Activated CD4-positive, alpha-beta T cell treated with anti-CD3 and anti-CD28 coated beads, Interleukin-2, amount 50 U/mL, for 24 hours (primary cell): ENCODE results near the gene MYO3A.

ENCODE experiments used
- DNase-seq, 2 donors: peaks; one replicate each; pipeline ENCODE4 v3.0.0-alpha.2; 2020; ENCODE audit warnings: low read depth in 1 of 2, low spot score in 1 of 2

MYO3A gene, protein sequence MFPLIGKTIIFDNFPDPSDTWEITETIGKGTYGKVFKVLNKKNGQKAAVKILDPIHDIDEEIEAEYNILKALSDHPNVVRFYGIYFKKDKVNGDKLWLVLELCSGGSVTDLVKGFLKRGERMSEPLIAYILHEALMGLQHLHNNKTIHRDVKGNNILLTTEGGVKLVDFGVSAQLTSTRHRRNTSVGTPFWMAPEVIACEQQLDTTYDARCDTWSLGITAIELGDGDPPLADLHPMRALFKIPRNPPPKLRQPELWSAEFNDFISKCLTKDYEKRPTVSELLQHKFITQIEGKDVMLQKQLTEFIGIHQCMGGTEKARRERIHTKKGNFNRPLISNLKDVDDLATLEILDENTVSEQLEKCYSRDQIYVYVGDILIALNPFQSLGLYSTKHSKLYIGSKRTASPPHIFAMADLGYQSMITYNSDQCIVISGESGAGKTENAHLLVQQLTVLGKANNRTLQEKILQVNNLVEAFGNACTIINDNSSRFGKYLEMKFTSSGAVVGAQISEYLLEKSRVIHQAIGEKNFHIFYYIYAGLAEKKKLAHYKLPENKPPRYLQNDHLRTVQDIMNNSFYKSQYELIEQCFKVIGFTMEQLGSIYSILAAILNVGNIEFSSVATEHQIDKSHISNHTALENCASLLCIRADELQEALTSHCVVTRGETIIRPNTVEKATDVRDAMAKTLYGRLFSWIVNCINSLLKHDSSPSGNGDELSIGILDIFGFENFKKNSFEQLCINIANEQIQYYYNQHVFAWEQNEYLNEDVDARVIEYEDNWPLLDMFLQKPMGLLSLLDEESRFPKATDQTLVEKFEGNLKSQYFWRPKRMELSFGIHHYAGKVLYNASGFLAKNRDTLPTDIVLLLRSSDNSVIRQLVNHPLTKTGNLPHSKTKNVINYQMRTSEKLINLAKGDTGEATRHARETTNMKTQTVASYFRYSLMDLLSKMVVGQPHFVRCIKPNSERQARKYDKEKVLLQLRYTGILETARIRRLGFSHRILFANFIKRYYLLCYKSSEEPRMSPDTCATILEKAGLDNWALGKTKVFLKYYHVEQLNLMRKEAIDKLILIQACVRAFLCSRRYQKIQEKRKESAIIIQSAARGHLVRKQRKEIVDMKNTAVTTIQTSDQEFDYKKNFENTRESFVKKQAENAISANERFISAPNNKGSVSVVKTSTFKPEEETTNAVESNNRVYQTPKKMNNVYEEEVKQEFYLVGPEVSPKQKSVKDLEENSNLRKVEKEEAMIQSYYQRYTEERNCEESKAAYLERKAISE (N-terminal part only)

DNA sequence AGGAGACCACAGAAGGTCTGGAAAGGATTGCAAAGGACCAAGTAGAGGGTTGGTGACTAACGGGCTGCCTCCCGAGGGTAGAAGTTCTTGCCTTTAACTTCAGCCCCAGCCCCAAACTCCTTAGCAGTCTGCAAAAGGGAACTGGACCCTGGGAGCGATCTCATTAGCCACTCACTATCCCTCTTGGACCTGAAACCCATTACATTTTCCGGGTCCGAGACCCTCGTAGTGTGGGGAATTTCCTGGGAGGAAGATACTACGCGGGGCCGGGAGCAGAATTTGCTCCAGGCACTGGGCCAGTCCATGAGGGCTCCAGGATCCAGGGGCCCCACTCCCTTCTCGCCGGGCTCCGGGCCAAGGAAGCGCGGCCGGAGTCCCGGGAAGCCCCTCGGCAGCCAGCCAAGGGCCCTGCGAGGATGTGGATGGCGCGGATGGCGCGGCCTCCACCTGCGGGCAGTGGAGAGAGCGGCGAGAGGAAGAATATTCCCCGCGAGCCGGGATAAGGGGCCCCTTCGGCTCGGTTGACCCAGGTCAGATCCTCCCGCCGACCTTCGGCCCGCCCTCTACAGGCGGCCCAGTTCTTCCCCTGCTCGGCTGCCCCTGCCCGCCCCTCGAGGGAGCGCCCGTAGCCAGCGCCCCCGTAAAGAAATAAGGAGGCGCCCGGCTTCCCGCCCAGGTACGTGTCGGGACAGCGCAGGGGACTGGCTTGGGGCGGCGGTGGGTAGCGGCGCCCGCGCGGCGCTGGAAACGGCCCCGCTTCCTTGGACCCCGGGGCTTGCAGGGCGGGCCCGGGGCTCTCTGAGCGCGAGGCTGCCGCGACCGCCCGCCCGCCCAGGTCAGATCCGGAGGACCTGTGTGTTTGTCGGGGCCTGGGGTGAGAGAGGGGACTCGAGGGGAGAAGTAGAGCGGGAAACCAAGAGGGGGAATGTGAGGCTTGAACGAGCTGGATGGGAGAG lies at the start of gene MYO3A:
TSS of gene MYO3A (plus strand) at position 577 of the 956 bp plus-strand sequence. CDS start 17,882 bp downstream, outside the sequence.
- no peak for DNase-seq

DNA sequence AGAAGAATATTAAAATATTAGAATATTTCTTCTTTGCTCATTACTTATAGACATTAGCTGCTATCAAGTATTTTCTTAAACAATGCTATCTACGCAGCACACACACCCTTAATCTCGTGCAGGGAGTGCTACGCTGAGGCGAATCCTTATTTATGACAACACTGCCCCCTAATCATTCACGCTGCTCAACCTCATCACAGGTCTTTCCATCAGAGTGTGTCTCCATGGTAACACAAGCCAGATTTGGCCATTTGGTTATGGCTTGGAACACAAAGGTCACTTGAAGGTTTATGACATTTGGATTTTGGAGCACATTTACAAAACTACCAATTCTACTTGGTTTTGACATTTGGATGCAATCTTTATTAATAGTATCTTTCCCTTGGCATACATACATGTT lies 45.4 kb upstream of the MYO3A start:
- DNase-seq = no peak

DNA sequence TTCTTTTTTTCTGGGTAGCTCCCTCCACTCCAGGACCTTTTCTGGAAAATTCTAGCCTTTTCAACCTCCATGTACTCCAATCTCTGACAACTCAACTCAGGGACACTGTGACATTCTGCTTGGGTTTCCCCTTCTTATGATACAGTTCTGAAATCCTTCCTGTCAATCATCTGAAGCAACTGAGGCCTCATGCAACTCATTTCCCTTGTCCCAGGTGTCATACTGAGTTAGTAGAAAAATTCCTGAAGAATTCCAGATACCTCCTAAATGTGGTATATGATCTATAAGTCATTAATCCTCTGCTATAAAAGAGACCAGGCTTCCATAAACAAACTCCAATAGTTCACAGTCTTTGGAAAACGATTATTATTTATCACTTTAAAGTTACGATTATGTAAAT lies 43.0 kb upstream of the MYO3A start:
- DNase-seq = no peak

DNA sequence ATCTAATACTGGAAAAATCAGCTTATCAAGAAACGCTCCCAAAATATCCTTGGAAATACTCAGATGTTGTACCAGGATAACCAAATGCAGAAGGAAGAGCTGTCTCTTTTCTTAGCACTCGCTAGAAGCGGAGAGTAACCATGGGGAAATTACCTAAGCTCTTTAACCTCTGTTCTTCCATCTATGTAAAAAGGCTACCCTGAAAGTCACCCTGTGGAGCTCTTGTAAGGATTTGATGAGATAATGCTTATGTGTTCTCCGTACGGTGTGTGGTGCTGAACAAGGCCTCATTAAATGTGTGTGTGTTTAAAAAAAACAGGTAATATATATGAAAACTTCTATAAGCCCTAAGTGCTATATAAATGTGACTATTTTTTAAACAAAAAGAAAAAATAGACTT lies 38.2 kb upstream of the MYO3A start:
- DNase-seq = no peak

DNA sequence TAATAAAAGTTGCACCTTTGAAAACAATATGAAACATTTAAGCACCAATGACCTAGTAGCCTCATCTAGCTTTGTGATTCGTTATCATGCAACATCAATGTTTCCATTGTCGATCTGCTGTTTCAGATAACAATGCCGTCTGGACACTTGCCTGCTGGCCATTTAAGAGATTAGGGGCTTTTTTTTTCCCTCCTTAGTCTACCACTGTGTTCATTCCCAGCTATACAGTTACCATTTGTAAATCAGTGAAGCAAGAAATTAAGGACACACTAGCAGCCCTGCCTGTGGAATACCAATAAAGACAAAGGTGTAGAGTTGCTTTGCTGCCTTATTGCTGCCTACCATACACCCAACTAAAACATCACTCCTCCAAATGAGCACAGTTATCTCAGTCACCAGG lies 37.6 kb upstream of the MYO3A start:
- DNase-seq = no peak

DNA sequence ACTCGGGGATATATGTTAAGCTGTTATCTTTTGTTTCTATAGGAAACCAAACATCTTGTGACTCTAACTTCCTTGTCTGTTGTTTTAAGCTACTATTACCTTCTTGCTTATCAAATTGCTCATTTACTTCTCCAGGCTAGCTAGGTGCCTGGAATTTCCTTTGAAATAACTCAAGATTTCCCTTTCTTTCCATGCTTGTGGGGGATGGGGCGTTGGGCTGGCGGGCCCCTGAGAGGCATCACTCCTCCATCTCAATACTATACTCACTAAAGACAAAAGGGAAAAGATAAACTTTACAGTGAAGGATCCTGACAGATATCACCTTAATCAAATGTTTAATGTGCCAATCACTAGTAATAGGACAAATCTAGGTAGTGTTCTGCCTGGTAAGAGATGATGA lies 34.7 kb upstream of the MYO3A start:
- no peak for DNase-seq

DNA sequence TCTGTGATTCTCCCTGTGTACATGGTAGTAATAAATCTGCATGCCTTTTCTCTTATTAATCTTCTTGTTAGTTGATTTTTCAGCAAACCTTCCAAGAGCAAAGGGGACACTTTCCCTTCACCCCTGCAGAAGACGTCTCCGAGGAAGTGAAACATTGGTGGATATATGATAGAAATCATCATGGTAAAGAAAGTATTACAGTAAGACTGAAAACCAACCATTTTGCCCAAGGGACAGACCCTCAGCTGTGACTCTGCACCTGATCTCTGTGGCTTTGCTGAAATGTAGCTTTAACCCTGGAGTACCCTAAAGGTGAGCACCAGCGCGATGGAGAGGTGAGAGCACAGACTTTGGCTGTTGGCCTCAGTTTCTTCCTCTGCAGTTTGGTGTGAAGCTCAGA lies 32.8 kb upstream of the MYO3A start:
- no peak for DNase-seq

DNA sequence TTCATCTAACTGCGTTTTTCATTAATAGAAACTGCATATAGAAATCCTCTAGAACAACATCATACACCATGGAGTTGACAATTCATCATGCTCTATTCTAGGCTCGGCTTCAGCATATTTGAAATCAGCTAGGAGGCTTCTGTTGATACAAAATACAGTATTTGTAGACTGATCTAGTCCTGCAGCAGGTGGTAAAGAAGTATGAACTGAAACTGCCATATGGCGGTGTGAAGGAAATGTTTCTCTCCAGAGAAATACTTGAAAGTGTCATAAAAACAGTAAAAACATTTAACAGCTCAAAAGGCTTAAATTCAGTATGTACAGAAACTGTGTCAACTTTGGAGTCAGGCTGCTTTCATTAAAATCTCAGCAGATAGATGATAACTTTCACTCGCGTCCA lies 32.0 kb upstream of the MYO3A start:
- DNase-seq = no peak

DNA sequence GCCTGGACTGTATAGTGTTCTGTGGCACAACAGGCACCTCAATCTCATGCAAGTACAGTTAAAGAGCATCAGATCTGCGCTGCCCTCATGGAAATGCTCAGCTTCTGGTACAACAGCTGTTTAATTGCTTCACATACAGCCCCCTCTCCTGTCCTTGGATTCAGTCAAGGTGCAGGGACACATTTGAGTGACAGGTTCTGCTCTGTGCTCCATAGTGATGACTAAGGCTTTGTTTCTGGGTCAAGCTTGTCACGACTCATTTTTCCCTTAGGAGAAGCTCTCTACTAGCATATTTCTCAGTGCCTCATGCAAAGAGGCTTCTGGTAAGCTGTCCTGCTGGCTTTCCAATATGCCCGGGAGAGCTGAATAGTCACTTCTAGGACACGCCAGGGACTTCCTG lies 26.8 kb upstream of the MYO3A start:
- DNase-seq = no peak

DNA sequence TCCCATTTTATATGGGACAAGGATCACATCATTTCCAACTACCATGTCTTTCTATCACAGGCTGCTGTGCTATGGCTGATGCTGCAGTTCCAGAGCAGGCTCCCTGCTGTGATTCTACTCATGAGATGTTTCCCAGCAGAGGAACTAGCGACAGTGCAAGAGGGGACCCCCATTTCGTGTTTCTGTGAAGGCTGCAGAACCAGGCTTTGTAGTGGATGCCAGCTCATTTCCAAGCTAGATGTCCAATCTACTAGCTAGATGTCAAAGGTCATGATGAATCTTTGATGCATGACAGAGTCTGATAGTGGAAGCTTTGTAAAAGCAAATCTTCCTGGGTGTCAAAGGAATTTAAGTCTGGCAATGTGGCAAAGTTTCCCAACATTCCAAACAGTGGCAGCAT lies 21.2 kb upstream of the MYO3A start:
- DNase-seq = no peak

DNA sequence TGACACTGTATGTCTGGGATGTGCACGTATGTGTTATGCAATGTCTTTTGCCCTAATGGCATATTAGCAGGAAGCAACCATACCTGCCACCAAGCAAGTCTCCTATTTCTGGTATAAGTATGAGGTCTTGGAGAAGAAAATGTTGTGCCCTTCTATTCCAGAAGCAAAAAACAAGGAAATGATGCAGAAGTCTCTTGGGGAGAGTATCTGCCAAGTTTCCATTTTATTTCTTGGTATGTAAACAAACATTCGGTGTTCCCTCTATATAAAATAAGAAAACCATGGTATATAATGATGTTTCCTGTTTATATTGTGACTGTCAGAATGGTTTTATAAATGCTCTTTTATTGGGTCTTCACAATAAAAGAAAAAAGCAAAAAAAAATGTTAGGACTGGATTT lies 19.3 kb upstream of the MYO3A start:
- no peak for DNase-seq

DNA sequence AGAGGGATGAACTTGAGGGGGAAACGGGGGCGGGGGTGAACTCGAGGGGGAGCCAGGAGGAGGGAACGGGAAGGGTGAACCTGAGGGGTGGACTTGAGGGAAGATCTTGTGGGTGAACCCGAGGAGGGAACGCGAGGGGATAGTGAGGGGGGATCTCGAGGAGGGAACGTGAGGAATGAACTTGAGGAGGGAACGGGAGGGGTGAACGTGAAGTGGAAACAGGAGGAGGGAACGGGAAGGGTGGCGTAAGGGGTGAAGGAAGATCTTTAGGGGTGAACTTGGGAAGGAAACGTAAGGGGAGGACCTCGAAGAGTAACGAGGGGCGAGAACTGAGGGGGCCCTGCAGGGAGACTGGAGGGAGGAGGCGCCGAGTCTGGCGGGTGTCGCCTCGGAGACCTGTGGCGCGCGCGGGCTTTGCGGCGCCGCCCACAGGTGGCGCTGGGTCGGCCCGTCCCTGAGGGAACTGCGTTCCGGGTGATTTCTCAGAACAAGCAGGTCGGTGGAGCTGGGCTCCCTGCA lies 651 bp downstream of the MYO3A start:
- no peak for DNase-seq

DNA sequence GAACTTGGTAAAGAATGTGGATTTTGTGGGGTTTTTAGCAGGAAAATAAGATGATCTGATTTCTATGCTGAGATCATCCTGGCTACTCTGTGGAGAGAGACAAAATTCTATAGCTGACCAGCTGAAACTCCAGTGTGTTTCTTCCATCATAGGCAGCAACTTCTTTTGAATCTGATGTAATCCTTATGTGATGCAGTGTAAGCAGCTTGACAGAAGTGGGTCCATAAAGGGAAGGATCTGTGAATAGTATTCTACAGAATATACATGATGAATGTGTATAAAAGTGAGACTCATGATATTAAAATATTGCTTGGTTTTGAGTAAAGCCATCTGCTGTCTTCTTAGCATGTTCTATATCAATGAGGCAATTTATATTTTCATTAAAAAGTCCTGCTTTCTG lies 4.4 kb downstream of the MYO3A start:
- DNase-seq = no peak

DNA sequence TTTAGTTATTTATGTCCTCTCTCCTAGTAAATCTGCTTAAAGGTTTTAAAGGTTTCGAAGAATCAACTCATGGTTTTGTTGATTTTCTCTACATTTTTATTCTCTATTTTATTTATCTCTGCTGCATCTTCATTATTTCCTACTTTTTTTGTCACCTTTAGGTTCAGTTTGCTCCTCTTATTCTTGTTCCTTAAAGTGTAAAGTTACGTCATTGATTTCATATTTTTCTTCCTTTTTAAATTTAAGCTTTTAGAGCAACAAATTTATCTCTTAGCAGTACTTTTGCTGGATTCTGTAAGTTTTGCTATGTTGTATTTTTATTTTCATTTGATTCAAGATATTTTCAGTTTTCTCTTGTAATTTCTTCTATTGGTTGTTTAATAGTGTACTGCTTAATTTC lies 10.7 kb downstream of the MYO3A start:
- DNase-seq = no peak

DNA sequence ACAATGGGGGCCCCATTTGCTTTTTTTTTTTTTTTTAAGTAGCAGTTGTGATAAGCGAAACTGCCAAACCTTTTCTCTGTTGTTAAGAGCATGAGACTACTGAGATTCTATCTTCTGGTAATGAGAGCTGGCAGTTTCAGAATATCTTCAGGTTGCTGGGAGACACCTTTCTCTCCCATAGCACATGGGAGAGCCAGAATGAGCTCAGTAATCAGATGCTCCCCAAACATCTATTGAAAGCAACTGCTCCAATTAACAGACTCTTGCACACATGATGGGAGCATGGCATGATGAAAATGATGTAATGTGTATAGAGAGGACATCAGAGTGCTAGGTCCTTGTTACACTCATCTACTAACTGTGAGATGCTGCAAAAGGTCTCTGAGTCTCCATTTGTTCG lies 18.8 kb downstream of the MYO3A start:
- no peak for DNase-seq

DNA sequence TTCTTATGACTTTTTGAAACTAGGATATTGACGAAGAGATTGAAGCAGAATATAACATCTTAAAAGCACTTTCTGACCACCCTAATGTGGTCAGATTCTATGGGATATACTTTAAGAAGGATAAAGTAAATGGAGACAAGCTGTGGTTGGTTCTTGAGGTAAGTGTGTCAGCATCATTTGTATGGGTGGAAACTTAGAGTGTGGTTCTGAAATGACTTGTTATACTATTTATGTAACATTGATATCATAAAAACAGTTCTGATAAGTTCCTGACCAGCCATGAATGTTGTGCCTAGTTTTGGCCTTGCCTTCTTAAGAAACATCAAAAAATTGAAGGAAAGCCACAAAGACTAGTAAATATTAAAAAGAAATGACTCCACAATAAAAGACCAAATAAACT lies 20.8 kb downstream of the MYO3A start:
- no peak for DNase-seq

DNA sequence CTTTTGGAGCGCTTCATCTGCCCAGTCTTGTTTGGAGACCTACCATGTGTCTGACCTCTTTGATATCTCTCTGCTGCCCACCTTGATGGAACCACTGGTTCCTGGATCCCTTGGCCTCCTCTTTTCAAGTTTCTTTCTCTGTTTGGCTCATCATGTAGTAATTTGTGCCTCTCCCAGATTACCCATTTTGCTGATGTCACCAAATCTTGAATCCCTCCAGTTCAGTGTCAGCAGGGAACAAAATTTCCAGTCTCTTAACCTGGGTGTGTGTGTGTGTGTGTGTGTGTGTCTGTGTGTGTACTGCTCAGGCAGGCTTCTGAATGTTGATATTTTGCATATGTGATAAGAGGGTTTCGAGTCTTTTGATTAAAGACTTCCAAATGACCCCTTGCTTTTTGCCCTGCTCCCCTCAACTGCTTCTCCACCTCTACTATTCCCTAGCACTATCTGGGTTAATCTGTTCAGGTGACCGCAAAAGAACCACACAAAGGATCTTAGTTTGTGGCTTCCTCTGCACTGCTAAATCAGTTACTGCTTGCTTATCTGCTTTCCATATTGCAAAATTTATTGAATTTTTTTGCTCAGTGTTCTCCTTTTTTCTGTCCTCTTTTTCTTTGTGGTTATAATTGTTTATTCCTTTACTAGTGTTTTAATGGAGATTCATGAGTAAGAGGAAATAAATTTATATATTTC lies 25.7 kb downstream of the MYO3A start:
- no peak for DNase-seq

DNA sequence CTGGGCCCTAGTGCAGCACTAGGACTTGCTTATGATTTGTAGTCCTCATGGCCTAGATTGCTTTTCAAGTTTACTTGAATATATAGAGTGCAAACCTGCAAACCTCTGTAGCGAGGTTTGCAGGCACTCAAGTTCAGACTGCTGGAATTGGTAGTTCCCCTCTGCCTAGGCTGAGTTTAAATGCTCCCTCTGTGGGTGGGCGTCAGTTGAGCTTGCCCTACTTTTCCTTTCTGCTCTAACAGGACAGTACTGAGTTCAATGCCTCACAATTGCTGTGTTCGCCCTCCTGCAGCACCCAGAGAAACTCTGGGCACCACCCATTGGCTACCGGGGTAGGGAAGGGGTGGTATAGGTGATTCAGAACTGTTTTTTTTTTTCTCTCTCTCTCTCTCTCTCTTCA lies 31.6 kb downstream of the MYO3A start:
- DNase-seq = no peak

DNA sequence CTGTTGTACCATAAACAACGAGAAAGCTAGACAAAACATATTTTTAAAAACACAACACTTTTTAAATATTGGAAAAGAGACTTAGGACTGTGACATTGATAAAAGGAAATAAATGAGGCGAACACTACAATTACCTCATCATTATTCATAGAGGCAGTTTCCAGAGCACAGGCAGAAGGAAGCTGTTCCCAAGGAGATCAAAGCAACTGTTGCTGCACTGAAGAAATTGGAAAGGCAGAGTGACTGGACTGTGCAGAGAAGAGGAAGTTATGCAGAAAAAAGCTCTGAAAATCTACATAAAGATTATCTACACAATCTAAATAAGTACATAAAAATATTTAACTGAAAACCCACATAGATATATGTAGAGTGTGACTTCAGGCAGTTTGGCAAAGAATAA lies 32.8 kb downstream of the MYO3A start:
- DNase-seq = no peak

DNA sequence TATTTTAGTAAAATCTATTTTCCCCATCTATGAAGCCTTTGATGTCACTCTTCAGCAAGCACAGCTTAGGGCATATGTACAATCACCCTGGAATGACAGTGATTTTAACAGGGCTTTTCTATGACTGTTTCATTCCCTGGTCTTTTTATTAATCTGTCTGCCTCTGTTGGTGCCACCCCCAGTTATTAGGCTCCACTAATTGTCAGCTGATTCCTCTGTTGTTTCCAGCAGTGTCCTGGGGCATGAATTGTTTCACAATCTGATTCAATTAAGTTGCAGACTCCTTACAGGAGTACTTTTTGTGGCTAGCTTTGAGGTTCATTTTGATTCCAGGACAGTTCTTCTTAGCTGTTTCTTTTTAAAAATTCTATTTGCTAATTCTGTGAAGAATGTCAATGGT lies 38.6 kb downstream of the MYO3A start:
- no peak for DNase-seq
